Skeletal muscle tissue (tissue), 4 donors: ENCODE measurements around the gene ALG5. TPM values are rescaled to one million over a fixed set of nuclear protein-coding genes. Genes with fewer than 3 reads are reported as not detected.

Experiments used
- H3K27ac ChIP-seq: one replicate; pipeline ENCODE4 v1.7.0; 2013; ENCODE audit warnings: mild to moderate bottlenecking, low read depth, low read length, inconsistent platforms
- H3K27me3 ChIP-seq, 3 donors: one replicate each; pipeline ENCODE4 v1.7.0; 2013; ENCODE audit warnings: low read length in 3 of 3; ENCODE audit not compliant: control insufficient read depth in 3 of 3, insufficient read depth in 3 of 3
- H3K36me3 ChIP-seq, 3 donors: one replicate each; pipeline ENCODE4 v1.7.0; 2013; ENCODE audit warnings: low read length in 3 of 3; ENCODE audit not compliant: control insufficient read depth in 3 of 3, insufficient read depth in 3 of 3
- H3K4me1 ChIP-seq, 3 donors: one replicate each; pipeline ENCODE4 v1.7.0; 2013; ENCODE audit warnings: low read length in 3 of 3, mild to moderate bottlenecking in 3 of 3; ENCODE audit not compliant: control insufficient read depth in 3 of 3, insufficient read depth in 3 of 3
- H3K4me3 ChIP-seq, 3 donors: one replicate each; pipeline ENCODE4 v1.7.0; 2013; ENCODE audit warnings: low read length in 3 of 3
- H3K9ac ChIP-seq, 3 donors: one replicate each; pipeline ENCODE4 v1.7.0; 2013; ENCODE audit warnings: low read length in 3 of 3, mild to moderate bottlenecking in 3 of 3, moderate library complexity in 2 of 3, low read depth in 1 of 3
- H3K9me3 ChIP-seq, 3 donors: one replicate each; pipeline ENCODE4 v1.7.0; 2013; ENCODE audit warnings: low read length in 3 of 3; ENCODE audit not compliant: control insufficient read depth in 3 of 3
- total RNA-seq: library from RNA; depleted of rRNA; stranded (reverse); fragments of >200 nt; gene quantifications from one replicate; pipeline ENCODE4 v1.2.3, GENCODE V29; 2014
- donor health status: Osteomylitis.

Gene ALG5
- total RNA-seq, 1 donor from 2014 or later: 30.3 TPM

GRCh38 chr13:37023871-37024270, 24.7 kb upstream of the ALG5 start:
- no peaks in the 10 kb centered on the region for H3K9me3 ChIP-seq
- no peak overlapping the region for H3K27ac ChIP-seq
- H3K4me3 ChIP-seq: no peak overlapping the region
- no peaks in the 10 kb centered on the region for H3K27me3 ChIP-seq
- H3K36me3 ChIP-seq: peaks cover 26 to 64% (median 63%) of the 10 kb centered on the region in 3 donors
- no peak overlapping the region for H3K9ac ChIP-seq
- H3K4me1 ChIP-seq: no peaks in the 10 kb centered on the region

GRCh38 chr13:37014609-37015008, 15.5 kb upstream of the ALG5 start:
- Histone ChIP-seq H3K27ac (no peak overlapping the region), H3K9ac (no peak overlapping the region), H3K27me3 (no peaks in the 10 kb centered on the region), H3K4me1 (no peaks in the 10 kb centered on the region), H3K9me3 (no peaks in the 10 kb centered on the region), H3K36me3 (peaks cover 18 to 53% (median 44%) of the 10 kb centered on the region in 3 donors), H3K4me3 (no peak overlapping the region)

- Histone ChIP-seq H3K27ac (no peak overlapping the region), H3K4me3 (no peak overlapping the region), H3K4me1 (no peaks in the 10 kb centered on the region), H3K36me3 (peaks cover 12 to 66% (median 56%) of the 10 kb centered on the region in 3 donors), H3K27me3 (no peaks in the 10 kb centered on the region), H3K9me3 (no peaks in the 10 kb centered on the region), H3K9ac (no peak overlapping the region)
Measured at GRCh38 chr13:37011788-37012187, 12.6 kb upstream of the ALG5 start.

- H3K4me3 ChIP-seq: no peak overlapping the region
- H3K4me1 ChIP-seq: no peaks in the 10 kb centered on the region
- no peak overlapping the region for H3K9ac ChIP-seq
- no peak overlapping the region for H3K27ac ChIP-seq
- H3K9me3 ChIP-seq: no peaks in the 10 kb centered on the region
- no peaks in the 10 kb centered on the region for H3K27me3 ChIP-seq
- H3K36me3 ChIP-seq: peaks cover 13 to 67% (median 56%) of the 10 kb centered on the region in 3 donors
Measured at GRCh38 chr13:37011002-37011401, 11.9 kb upstream of the ALG5 start.

GRCh38 chr13:37010424-37010823, 11.3 kb upstream of the ALG5 start:
- H3K27ac ChIP-seq: no peak overlapping the region

GRCh38 chr13:37009692-37010091, 10.6 kb upstream of the ALG5 start:
- H3K4me3 ChIP-seq: no peak overlapping the region
- peaks cover 13 to 71% (median 60%) of the 10 kb centered on the region in 3 donors for H3K36me3 ChIP-seq
- no peak overlapping the region for H3K9ac ChIP-seq
- no peaks in the 10 kb centered on the region for H3K27me3 ChIP-seq
- no peaks in the 10 kb centered on the region for H3K4me1 ChIP-seq
- no peaks in the 10 kb centered on the region for H3K9me3 ChIP-seq
- H3K27ac ChIP-seq: no peak overlapping the region

More at GRCh38 chr13:37010424-37010823, 11.3 kb upstream of the ALG5 start:
- Histone ChIP-seq H3K9me3 (no peaks in the 10 kb centered on the region), H3K9ac (no peak overlapping the region), H3K27me3 (no peaks in the 10 kb centered on the region), H3K4me3 (no peak overlapping the region), H3K4me1 (no peaks in the 10 kb centered on the region), H3K36me3 (peaks cover 13 to 71% (median 56%) of the 10 kb centered on the region in 3 donors)

GRCh38 chr13:37001921-37002250, 2.7 kb upstream of the ALG5 start:
- no peak overlapping the region for H3K9ac ChIP-seq

GRCh38 chr13:36998624-36999041, 507 bp downstream of the ALG5 start:
- peaks cover 12 to 17% (median 16%) of the 10 kb centered on the region in 3 donors for H3K4me1 ChIP-seq
- peak overlapping the region; percentile 63 for H3K27ac ChIP-seq
- peaks cover 0 to 28% (median 20%) of the 10 kb centered on the region in 3 donors for H3K36me3 ChIP-seq
- peak overlapping the region; percentile 93 to 95 (median 93) for H3K9ac ChIP-seq
- H3K9me3 ChIP-seq: no peaks in the 10 kb centered on the region
- H3K4me3 ChIP-seq: peak overlapping the region; percentile 81 to 96 (median 94)
- H3K27me3 ChIP-seq: no peaks in the 10 kb centered on the region

More at GRCh38 chr13:37001921-37002250, 2.7 kb upstream of the ALG5 start:
- peaks cover 4 to 31% (median 30%) of the 10 kb centered on the region in 3 donors for H3K36me3 ChIP-seq
- H3K27me3 ChIP-seq: no peaks in the 10 kb centered on the region
- peak overlapping the region in 1 of 3 donors; percentile 99 for H3K4me3 ChIP-seq
- no peaks in the 10 kb centered on the region for H3K9me3 ChIP-seq
- H3K27ac ChIP-seq: no peak overlapping the region
- peaks cover 12 to 17% (median 16%) of the 10 kb centered on the region in 3 donors for H3K4me1 ChIP-seq

GRCh38 chr13:36997716-36998427, 1.3 kb downstream of the ALG5 start:
- Histone ChIP-seq H3K4me3 (peak overlapping the region; percentile 81 to 96 (median 94)), H3K27ac (no peak overlapping the region), H3K36me3 (peaks cover 6 to 29% (median 20%) of the 10 kb centered on the region in 3 donors), H3K4me1 (peaks cover 12 to 17% (median 16%) of the 10 kb centered on the region in 3 donors), H3K9me3 (no peaks in the 10 kb centered on the region), H3K9ac (peak overlapping the region; percentile 93 to 95 (median 93)), H3K27me3 (no peaks in the 10 kb centered on the region)

GRCh38 chr13:36992362-36992761, 6.8 kb downstream of the ALG5 start:
- no peaks in the 10 kb centered on the region for H3K27me3 ChIP-seq
- peaks cover 20 to 81% (median 68%) of the 10 kb centered on the region in 3 donors for H3K36me3 ChIP-seq
- no peak overlapping the region for H3K27ac ChIP-seq
- H3K4me3 ChIP-seq: no peak overlapping the region
- H3K4me1 ChIP-seq: no peaks in the 10 kb centered on the region
- no peak overlapping the region for H3K9ac ChIP-seq
- no peaks in the 10 kb centered on the region for H3K9me3 ChIP-seq
